Skeletal muscle cell (primary cell): ENCODE results near the gene CEP112.
"Not testable (repeated sequence)": the region's sequence is repeated elsewhere in the genome, so short reads cannot be mapped to it uniquely, and the experiment has no call there.

Source experiments
- DNase-seq: peaks from one replicate; pipeline ENCODE4 v3.0.0-alpha.2; 2010; ENCODE audit warnings: low read depth
- H3K4me3 ChIP-seq: 2 replicates; pipeline ENCODE4 v1.5.1; 2011; ENCODE audit warnings: low read depth, mild to moderate bottlenecking, control low read depth, low read length, moderate library complexity

The CEP112 gene

DNA sequence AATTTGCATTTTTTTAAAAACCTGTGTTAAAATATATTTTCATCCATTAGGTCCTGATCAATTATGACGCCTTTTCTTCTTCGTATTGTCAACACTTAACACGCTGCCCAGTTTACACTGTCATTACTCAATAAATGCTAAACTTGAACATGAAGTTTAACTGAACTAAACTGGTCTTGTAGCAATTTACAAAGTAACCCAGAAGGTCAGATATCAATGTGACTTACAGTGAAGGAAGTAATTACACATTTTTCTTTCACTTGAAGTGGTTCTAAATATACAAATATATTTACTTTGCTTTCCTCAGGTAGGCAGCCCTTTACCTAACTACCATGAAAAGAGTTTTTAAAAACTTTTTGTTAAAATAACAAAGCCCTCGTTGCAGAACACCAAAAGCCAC, 374.0 kb downstream of the CEP112 start:
- DNase-seq, result no peak
- no peak overlapping the region for H3K4me3 ChIP-seq

DNA sequence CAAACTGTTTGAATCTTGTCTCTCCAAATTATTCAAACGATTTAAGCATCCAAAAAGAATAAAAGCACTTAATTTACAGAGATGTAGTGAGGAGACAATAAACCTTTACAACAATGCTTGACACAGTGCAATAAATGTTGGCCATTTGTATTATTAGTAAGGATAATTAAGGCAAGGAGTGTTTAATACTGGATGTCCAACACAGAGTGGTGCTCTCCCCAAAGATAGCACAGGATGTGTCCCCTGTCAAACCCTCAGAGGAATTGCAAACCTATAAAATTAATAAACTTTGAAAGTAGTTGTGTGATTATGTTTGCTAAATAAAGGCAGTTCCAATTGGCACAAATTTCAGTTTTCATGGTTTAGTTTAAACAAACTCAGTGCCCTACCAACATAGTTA, 377.5 kb downstream of the CEP112 start:
- no peak for DNase-seq
- no peak overlapping the region for H3K4me3 ChIP-seq

DNA sequence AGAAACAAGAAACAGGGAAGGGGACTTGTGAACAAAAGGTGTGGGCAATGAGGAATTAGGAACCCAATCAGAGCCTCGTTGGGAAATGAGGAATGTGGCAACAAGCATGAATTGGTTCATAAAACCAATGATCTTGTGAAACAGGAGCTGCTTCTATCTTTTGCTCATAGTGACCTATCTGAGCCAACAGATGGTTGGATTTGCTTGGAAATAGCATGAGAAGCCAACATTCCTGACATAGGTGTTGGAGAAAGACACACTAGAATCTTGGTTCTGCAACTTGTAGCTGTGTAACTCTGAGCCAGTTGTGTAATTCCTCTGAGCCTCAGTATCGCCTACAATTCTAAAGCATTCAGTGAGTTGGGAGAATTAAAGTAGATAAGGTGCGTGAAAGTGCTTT, 378.6 kb downstream of the CEP112 start:
- no peak for DNase-seq
- H3K4me3 ChIP-seq, result no peak overlapping the region

DNA sequence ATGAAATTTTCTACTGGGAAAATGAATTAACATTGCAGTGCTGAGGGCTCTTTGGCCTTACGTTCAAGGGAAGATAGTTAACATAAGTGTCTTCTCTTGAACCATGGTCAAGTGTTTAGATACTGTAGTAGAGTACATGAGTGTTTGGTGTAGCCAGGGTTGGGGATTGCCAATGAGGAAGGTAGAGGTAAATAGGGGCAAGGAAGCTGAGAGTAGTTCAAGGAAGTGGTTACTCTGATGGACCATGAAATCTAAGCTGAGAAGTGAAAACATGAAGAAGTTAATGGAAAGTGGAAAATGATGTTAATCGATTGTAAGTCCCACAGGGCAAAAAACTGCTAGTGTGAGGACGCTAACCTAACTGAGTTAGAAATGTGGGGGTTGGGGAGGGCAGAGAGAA, 380.9 kb downstream of the CEP112 start:
- no peak for DNase-seq
- no peak overlapping the region for H3K4me3 ChIP-seq

DNA sequence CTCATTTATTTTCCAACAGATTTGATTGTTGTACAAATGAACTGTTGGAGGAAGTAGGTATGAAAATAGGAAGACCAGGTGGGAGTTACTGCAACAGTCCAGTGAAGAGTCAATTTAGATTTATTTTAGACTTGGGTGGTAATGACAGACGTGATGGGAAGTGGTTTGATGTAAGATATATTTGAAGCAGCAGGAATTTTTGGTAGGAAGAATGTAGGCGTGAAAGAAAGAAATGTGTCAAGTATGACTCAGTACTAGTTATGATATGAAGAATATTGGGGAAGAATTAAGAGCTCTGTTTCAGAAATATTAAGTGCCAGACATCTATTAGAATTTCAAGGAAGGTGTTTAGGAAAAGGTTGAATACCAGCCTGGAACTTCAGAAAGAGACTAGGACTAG, 382.6 kb downstream of the CEP112 start:
- no peak overlapping the region for H3K4me3 ChIP-seq
- no peak for DNase-seq

DNA sequence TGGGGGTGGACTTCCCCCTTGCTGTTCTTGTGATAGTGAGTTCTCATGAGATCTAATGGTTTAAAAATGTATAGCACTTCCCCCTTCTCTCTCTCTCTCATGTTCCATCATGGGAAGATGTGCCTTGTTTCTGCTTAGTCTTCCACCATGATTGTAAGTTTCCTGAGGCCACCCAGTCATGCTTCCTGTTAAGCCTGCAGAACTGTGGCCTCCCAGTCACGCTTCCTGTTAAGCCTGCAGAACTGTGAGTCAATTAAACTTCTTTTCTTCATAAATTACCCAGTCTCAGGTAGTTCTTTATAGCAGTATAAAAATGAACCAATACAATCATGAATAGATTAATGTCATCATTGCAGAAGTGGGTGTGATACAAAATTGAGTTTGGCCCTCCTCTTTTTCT, 383.4 kb downstream of the CEP112 start:
- DNase-seq, H3K4me3 ChIP-seq: not testable (repeated sequence)

DNA sequence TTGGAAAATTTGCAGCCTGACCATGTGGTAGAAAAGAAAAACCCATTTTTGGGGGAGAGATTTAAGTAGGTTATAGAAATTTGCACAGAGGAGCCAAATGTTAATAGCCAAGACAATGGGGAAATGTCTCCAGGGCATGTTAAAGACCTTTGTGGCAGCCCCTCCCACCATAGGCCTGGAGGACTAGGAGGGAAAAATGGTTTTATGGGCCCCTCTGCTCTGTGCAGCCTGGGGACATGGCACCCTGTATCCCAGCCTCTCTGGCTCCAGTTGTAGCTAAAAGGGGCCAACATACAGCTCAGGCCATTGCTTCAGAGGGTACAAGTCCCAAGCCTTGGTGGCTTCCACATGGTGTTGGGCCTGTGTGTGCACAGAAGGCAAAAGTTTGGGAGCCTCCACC, 384.6 kb downstream of the CEP112 start:
- no peak overlapping the region for H3K4me3 ChIP-seq
- DNase-seq, result no peak

DNA sequence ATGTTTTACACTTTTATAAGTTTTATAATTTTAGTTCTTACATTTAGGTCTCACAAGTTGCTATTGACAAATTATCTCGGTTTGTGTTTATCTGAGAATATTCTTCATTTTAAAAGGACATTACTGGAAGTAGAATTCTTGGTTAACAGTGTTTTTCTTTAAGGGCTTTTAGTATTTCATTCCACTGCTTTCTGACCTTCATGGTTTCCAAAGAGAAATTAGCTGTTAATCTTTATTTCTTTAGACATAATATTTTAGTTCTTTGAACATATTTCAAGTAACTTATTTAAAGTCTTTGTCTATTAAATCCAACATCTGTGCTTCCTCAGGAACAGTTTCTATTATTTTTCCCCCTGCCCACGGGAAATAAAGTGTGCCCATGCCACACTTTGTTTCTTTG, 390.4 kb downstream of the CEP112 start:
- no peak for DNase-seq
- H3K4me3 ChIP-seq, result no peak overlapping the region

DNA sequence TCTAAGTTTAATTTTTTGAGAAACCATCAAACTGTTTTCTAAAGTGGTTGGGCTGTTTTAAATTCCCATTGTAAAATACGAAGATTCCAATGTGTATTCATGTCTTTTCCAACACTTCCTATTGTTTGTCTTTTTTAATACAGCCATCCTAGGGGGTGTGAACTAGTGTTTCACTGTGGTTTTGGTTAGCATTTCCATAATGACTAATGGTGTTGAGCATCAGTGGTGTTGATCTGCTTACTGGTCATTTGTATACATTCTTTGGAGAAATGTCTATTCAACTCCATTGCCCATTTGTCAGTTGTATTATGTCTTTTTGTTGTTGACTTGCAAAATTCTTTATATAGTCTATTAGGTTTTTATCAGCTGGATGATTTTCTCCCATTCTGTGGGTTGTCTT, 391.3 kb downstream of the CEP112 start:
- no peak overlapping the region for H3K4me3 ChIP-seq
- DNase-seq, result no peak

DNA sequence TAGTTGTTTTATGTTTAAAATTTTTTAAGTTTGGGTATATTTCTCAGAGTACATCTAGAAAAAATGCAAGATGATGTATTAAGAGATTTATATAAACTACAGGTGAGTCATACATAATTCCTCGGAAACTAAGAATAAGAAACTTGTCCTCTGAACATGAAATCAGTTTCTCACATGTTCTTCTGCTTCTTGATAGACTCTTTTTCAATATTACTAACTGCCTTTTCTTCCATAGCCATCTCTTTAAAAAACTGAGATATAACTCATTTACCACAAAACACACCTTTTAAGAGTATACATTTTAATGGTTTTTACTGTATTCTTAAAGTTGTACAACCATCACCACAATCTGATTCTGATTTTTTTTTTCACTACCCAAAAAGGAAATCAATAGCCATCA, 392.1 kb downstream of the CEP112 start:
- H3K4me3 ChIP-seq, result no peak overlapping the region
- DNase-seq, result no peak

DNA sequence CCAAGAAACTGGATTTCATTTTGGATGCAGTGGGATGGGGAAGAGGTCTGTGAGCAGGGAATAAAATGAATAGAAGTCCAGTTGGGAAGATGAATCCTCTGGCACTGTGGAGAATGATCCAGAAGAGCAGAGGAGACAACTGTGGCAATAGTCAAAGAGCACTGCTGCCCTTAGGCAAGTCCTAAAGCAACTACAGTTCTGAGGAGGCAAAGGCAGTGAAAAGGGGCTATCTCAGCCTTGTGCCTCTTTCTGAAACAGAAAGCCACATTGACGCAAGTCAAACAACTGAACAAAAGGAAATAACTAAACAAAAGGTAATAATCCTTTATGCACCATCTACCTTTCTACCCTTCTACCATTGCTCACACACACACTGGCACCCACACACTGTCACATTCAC, 392.5 kb downstream of the CEP112 start:
- DNase-seq, result no peak
- H3K4me3 ChIP-seq, result no peak overlapping the region

DNA sequence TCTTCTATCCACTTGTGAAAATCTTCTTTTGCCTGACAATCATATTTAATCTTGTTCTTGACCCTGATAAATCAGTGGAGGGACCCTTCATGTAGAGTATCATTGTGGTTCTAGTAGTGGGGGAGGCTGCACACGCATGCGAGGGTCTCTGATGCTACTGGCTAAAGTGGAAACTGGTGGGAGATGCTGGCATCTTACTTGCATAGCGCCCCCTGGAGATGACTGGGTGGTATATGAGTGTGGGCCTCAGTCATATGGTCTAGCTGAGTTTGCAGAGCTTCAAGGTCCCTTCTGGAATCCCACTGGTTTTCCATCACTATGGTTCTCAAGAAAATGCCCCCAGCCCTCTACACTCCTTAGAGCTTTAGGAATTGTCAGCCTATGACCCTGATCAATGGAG, 394.1 kb downstream of the CEP112 start:
- no peak overlapping the region for H3K4me3 ChIP-seq
- no peak for DNase-seq

DNA sequence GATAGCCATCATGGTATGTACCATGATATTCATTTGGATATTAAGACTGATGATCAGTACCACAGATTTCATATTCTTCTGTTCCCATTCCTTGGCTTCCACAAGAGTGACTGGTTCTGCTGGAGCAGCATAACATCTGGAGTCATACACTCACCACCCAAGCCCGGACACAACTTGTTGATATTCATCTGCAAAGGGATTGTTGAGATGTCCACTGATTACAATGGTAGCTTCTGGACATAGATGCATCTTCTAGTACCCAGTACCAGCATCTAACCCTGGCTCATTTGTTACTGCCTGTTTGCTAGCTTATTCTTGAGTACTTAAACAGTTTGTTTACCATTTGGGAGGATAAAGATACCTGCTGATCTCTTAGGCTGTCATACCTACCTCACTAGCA, 394.8 kb downstream of the CEP112 start:
- no peak overlapping the region for H3K4me3 ChIP-seq
- DNase-seq, result no peak

DNA sequence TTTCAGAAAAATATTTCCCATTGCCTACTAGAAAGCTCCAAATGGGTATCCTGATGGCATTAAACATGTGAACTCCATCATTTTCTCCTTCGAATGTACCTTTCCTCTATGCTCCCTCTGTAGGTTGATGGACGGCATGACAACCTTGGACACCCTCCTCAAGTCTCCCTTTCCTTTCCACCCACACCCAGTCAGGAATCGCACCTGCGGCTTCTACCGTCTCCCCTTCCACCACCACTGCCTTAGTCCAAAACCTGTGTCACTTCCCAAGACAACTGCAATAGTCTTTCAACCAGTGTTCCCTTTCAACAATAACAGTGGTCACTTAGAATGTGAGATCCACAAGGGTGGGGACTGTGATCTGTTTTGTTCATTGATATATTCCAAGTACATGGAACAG, 397.4 kb downstream of the CEP112 start:
- no peak for DNase-seq
- no peak overlapping the region for H3K4me3 ChIP-seq

DNA sequence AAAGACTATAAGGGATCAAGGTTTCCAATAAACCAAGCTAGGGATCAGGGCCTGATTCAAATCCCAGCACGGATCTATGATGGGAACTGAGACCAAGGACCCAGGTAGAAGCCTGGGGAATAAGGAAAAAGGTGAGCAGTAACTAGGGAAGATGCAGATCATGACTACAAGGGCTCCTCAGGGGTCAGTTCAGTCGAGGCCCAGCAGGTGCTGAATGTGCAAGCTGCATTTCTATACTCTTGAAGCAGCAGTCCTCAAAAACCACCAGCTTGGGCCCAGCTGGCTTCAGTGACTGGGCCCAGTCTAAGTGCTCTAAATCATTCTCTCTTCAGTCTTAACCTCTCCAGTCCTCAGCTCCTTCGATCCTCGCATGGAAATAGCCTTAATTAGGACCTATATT, 401.7 kb downstream of the CEP112 start:
- DNase-seq, result no peak
- no peak overlapping the region for H3K4me3 ChIP-seq

DNA sequence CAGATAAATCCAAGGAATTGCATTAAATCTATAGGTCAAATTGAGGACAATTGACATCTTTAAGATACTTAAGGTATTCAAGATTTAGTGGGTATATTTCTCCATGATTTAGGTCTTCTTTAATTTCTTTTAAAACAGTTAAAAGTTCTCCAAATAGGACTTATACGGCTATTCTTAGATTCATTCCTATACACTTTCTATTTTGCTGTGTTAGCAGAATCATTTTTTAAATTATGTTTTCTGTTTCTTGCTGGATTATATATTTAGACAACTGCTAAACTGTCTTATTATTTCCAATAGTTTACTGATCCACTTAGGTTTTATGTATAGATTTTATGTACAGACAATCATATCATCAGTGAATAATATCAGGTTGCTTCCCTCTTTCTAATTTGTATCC, 404.4 kb downstream of the CEP112 start:
- DNase-seq, result no peak
- no peak overlapping the region for H3K4me3 ChIP-seq

DNA sequence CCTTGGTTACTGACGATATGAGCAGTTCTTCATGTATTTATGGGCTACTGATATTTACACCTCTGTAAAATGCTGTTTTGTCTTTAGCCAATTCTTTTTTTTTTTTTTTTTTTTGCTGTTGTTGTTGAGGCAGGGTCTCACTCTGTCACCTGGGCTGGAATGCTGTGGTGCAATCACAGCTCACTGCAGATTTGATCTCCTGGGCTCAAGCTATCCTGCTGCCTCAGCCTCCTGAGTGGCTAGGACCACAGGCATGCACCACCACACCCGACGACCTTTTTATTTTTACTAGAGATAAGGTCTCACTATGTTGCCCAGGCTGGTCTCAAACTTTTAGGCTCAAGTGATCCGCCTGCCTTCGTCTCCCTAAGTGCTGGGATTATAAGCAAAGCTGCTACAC, 405.5 kb downstream of the CEP112 start:
- H3K4me3 ChIP-seq, result no peak overlapping the region
- no peak for DNase-seq

DNA sequence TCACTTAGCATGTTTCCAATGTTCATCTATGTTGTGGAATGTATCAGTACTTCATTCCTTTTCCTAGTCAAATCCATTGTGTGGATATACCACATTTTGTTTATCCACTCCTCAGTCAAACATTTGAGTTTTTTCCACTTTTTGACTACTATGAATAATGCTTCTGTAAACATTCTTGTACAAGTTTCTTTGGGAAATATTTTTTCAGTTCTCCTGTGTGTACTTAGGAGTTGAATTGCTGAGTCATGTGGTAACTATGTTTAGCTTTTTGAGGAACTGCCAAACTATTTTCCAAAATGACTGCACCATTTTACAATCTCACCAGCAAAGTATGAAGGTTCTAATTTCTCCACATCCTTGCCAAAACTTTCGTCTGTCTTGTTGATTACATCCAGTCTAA, 406.8 kb downstream of the CEP112 start:
- peak; percentile 85 for DNase-seq
- H3K4me3 ChIP-seq, result no peak overlapping the region

DNA sequence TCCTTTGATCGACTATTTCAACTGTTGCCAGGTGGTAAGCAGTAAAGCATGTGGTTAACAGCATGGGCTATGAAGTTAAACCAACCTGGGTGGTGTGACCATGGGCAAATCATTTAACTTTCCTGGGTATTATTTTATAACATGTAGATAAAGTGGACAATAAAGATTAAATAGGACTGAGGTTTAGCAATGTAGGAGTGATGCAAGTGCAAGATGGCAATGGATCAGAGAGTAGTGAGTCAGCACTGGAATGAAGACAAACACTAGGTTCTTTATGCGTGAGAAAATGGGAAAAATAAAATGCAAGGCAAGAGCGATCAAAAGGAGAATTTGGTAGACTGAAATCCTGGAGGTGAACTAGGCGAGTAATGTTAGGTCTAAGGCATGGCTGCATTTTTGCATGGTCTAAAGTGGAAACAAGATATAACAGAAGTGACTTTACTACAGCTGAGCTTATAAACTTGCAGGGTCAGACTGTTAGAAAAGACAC, 408.0 kb downstream of the CEP112 start:
- peak; percentile 85 for DNase-seq
- H3K4me3 ChIP-seq, result no peak overlapping the region

DNA sequence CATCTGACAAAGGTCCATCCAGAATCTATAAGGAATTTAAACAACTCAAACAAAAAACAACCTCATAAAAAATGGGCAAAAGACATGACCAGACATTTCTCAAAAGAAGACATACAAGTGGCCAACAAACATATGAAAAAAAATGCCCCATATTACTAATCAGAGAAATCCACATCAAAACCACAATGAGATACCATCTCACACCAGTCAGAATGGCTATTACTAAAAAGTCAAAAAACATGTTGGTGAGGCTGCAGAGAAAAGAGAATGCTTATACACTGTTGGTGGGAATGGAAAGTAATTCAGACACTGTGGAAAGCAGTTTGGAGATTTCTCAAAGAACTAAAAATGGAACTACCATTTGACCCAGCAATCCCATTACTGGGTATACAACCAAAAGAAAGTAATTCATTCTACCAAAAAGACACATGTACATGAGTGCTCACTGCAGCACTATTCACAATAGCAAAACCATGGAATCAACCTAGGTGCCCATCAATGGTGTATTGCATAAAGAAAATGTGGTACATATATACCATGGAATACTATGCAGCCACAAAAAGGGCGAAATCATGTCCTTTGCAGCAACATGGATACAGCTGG, 409.7 kb downstream of the CEP112 start:
- not testable (repeated sequence) for DNase-seq, H3K4me3 ChIP-seq

DNA sequence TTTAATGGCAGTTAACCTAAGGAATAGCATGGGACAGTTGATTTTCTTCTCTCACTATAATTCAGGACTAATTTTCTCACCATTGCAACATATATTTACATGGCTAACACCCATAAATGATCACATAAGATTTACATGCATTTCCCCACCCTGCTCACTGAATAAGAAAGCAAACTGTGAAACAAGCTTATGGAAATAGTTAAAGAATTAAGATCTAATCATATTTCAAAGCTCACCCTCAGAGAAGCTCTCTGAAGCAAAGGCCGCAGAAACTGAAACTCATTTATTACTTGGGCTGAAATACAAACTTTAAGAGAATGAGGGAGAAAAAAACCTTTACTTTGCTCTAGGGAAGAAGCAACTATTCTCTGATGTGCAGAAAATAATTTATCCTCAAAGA, 411.8 kb downstream of the CEP112 start:
- no peak overlapping the region for H3K4me3 ChIP-seq
- no peak for DNase-seq

DNA sequence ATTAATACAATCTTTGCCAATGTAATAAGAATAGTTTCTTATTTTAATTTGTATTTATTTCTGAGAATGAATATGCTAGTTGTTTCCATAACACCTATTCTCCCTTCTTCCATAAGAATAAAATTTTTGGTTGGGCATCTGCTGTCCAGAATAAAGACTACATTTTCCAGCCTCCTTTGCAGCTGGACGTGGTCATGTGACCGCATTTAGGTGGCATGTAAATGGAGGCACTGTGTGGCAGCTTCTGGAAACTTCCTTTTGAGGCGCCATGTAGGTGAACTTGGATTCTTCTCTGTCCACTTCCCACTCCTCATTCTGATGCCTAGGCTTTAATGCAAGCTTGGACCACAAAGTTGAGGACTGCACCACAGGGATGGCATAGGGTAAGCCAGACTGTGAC, 415.0 kb downstream of the CEP112 start:
- DNase-seq, result no peak
- no peak overlapping the region for H3K4me3 ChIP-seq
